Measurements from ENCODE around the gene MARS2. TPM values are rescaled to one million over a fixed set of nuclear protein-coding genes. Genes with fewer than 3 reads are reported as not detected.

Gene MARS2
- 10.5 and 12.0 TPM in 2 replicates for total RNA-seq
- 11.1 TPM for total RNA-seq (2013)
- polyA plus RNA-seq = 3.1 and 5.1 TPM in 2 replicates
- polyA minus RNA-seq = 11.8 and 12.7 TPM in 2 replicates

DNA sequence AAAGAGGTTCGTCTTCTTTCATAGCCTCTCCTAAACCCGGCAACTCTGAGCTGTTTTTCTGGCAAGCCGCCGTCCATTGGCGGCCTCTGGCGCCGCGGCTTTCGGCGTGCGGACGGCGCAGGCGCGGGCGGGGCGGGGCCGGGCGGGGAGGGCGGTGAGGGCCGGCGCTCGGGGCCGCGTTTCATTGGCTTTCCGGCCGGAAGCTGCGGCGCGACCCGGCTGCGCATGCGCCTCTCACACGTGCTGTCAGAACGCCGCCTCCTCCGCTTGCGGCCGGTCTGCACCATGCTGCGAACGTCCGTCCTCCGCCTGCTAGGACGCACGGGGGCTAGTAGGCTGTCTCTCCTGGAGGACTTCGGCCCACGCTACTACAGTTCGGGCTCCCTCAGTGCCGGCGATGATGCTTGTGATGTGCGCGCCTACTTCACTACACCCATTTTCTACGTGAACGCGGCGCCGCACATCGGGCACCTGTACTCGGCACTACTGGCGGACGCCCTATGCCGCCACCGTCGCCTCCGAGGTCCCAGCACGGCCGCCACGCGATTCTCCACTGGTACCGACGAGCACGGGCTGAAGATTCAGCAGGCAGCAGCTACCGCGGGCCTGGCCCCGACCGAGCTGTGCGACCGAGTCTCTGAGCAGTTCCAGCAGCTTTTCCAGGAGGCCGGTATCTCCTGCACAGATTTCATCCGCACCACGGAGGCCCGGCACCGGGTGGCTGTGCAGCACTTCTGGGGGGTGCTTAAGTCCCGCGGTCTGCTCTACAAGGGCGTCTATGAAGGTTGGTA, at the start of gene MARS2:
TSS of gene MARS2 (plus strand) at position 249 of the 791 bp plus-strand sequence. CDS start at position 286, 37 bp downstream.
- peaks cover 43% of the 10 kb centered on the region for H3K79me2 ChIP-seq (ENCODE audit: control insufficient read depth, insufficient read depth, low read length)
- WGBS (ENCODE audit: insufficient coverage) = under 1% methylated on average over 86 of the region's 86 CpGs
- peak within 1 kb of the TSS; percentile 95 for H3K4me2 ChIP-seq (replicated peaks; ENCODE audit: low read depth, low read length, poor library complexity, severe bottlenecking)
- ChIA-PET CTCF (interaction anchor here (0.7 to 3.4 kb wide), 3 partner anchors 74 to 592 kb away, joined by 3 to 15 read pairs (median 13); no protein-coding TSS in a partner anchor), POLR2A (interaction anchor here (0.5 to 1.3 kb wide), 4 partner anchors 180 to 270 kb away, joined by 3 read pairs; partner anchors contain the start of genes COQ10B, HSPD1, HSPE1 and SF3B1)
- ATAC-seq (ENCODE audit: low read depth) = peak; percentile 85
- peak within 1 kb of the TSS; percentile 95 for H3K27ac Mint-ChIP-seq
- H2AFZ ChIP-seq (ENCODE audit: insufficient read depth, low read depth, low read length, poor library complexity, severe bottlenecking) = peak within 1 kb of the TSS; percentile 88
- peak; percentile 96 for DNase-seq
- H3K4me1 ChIP-seq (ENCODE audit: control insufficient read depth in 2 of 2, insufficient read depth in 2 of 2, low read length in 2 of 2) = peaks cover 26 to 31% of the 10 kb centered on the region in 2 donors
- H3K27ac ChIP-seq (ENCODE audit: low read length in 2 of 2) = peak within 1 kb of the TSS; percentile 80 to 85
- intact Hi-C loops (cut with micrococcal nuclease) = loop anchor here (1.0 to 10.0 kb wide), 4 partner anchors 252 to 1067 kb away; partner anchors contain the start of genes CCDC150, COQ10B, PGAP1 and SF3B1
- peaks cover 0 to 2% of the 10 kb centered on the region in 2 experiments for H3K36me3 ChIP-seq (replicated peaks in 1 of 2; ENCODE audit: control extremely low read depth in 1 of 2, control insufficient read depth in 1 of 2, extremely low read depth in 1 of 2, insufficient read depth in 2 of 2, low read length in 1 of 2)
- H3K27me3 Mint-ChIP-seq = peaks cover 12% of the 10 kb centered on the region
- H3K4me3 Mint-ChIP-seq = peak within 1 kb of the TSS; percentile 92
- peaks cover 0 to 1% (median 0%) of the 10 kb centered on the region in 3 donors for H3K9me3 ChIP-seq (ENCODE audit: control extremely low read depth in 1 of 3, control insufficient read depth in 2 of 3, insufficient read depth in 1 of 3, low read length in 2 of 3)
- peaks cover 0 to 10% (median 0%) of the 10 kb centered on the region in 4 experiments for H3K27me3 ChIP-seq (replicated peaks in 1 of 4; ENCODE audit: control extremely low read depth in 1 of 4, control insufficient read depth in 3 of 4, insufficient read depth in 4 of 4, low read length in 3 of 4)
- TF ChIP-seq EZH2 (IDR thresholded peaks at IDR 0.05; ENCODE audit: borderline replicate concordance, insufficient read depth, low read depth, low read length, poor library complexity, severe bottlenecking) = no peak
- TF ChIP-seq, protein P1, sequence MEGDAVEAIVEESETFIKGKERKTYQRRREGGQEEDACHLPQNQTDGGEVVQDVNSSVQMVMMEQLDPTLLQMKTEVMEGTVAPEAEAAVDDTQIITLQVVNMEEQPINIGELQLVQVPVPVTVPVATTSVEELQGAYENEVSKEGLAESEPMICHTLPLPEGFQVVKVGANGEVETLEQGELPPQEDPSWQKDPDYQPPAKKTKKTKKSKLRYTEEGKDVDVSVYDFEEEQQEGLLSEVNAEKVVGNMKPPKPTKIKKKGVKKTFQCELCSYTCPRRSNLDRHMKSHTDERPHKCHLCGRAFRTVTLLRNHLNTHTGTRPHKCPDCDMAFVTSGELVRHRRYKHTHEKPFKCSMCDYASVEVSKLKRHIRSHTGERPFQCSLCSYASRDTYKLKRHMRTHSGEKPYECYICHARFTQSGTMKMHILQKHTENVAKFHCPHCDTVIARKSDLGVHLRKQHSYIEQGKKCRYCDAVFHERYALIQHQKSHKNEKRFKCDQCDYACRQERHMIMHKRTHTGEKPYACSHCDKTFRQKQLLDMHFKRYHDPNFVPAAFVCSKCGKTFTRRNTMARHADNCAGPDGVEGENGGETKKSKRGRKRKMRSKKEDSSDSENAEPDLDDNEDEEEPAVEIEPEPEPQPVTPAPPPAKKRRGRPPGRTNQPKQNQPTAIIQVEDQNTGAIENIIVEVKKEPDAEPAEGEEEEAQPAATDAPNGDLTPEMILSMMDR (IDR thresholded peaks at IDR 0.05) = no peak
- peaks cover 29% of the 10 kb centered on the region for H4K20me1 ChIP-seq (ENCODE audit: control insufficient read depth, insufficient read depth, low read length, poor library complexity, severe bottlenecking)
- H3K4me1 Mint-ChIP-seq = peaks cover 45% of the 10 kb centered on the region
- H3K9me3 Mint-ChIP-seq (ENCODE audit: insufficient read depth) = no peaks in the 10 kb centered on the region
- H3K4me3 ChIP-seq (ENCODE audit: control extremely low read depth in 1 of 5, extremely low read depth in 1 of 5, insufficient read depth in 1 of 5, low read depth in 2 of 5, low read length in 4 of 5) = peak within 1 kb of the TSS; percentile 66 to 85 (median 80)
- H3K9ac ChIP-seq (ENCODE audit: low read length) = peak within 1 kb of the TSS; percentile 85

- Mint-ChIP-seq H3K9me3 (ENCODE audit: insufficient read depth) (no peaks in the 10 kb centered on the region), H3K27ac (no peak overlapping the region), H3K27me3 (no peaks in the 10 kb centered on the region), H3K4me1 (no peaks in the 10 kb centered on the region), H3K4me3 (no peak overlapping the region)
- Histone ChIP-seq H3K79me2 (ENCODE audit: control insufficient read depth, insufficient read depth, low read length) (no peaks in the 10 kb centered on the region), H3K4me2 (replicated peaks; ENCODE audit: low read depth, low read length, poor library complexity, severe bottlenecking) (no peak overlapping the region), H4K20me1 (ENCODE audit: control insufficient read depth, insufficient read depth, low read length, poor library complexity, severe bottlenecking) (no peaks in the 10 kb centered on the region), H3K27ac (ENCODE audit: low read length in 2 of 2) (no peak overlapping the region), H3K4me1 (ENCODE audit: control insufficient read depth in 2 of 2, insufficient read depth in 2 of 2, low read length in 2 of 2) (no peaks in the 10 kb centered on the region), H2AFZ (ENCODE audit: insufficient read depth, low read depth, low read length, poor library complexity, severe bottlenecking) (no peak overlapping the region), H3K9me3 (ENCODE audit: control extremely low read depth in 1 of 3, control insufficient read depth in 2 of 3, insufficient read depth in 1 of 3, low read length in 2 of 3) (peaks cover 0 to 3% (median 0%) of the 10 kb centered on the region in 3 donors), H3K36me3 (replicated peaks in 1 of 2; ENCODE audit: control extremely low read depth in 1 of 2, control insufficient read depth in 1 of 2, extremely low read depth in 1 of 2, insufficient read depth in 2 of 2, low read length in 1 of 2) (no peaks in the 10 kb centered on the region), H3K9ac (ENCODE audit: low read length) (no peak overlapping the region), H3K27me3 (replicated peaks in 1 of 4; ENCODE audit: control extremely low read depth in 1 of 4, control insufficient read depth in 3 of 4, insufficient read depth in 4 of 4, low read length in 3 of 4) (no peaks in the 10 kb centered on the region), H3K4me3 (ENCODE audit: control extremely low read depth in 1 of 5, extremely low read depth in 1 of 5, insufficient read depth in 1 of 5, low read depth in 2 of 5, low read length in 4 of 5) (no peak overlapping the region)
- DNase-seq = no peak
- ChIA-PET CTCF (interaction anchor here (0.6 kb wide), 1 partner anchor 23 kb away, joined by 3 read pairs; no protein-coding TSS in a partner anchor), POLR2A (no interaction called here)
- ATAC-seq (ENCODE audit: low read depth) = no peak
- TF ChIP-seq EZH2 (IDR thresholded peaks at IDR 0.05; ENCODE audit: borderline replicate concordance, insufficient read depth, low read depth, low read length, poor library complexity, severe bottlenecking) = no peak
- TF ChIP-seq, protein P1 (IDR thresholded peaks at IDR 0.05) = no peak
- intact Hi-C loops (cut with micrococcal nuclease) = no loop called here
These were observed 47.6 kb upstream of the MARS2 start for GRCh38 chr2:197657562-197657961.
